Neuron (in vitro differentiated cells): ENCODE results near the gene IL1RL1.

Source experiments
- H2AFZ ChIP-seq: one replicate; pipeline ENCODE4 v1.6.1; 2013; ENCODE audit warnings: low read depth, mild to moderate bottlenecking, inconsistent platforms, low read length, moderate library complexity
- H3K27me3 ChIP-seq: one replicate; pipeline ENCODE4 v1.6.1; 2013; ENCODE audit warnings: low read length; ENCODE audit not compliant: insufficient read depth
- H3K36me3 ChIP-seq: one replicate; pipeline ENCODE4 v1.6.1; 2013; ENCODE audit warnings: low read length; ENCODE audit not compliant: insufficient read depth
- H3K4me1 ChIP-seq: one replicate; pipeline ENCODE4 v1.6.1; 2013; ENCODE audit warnings: low read length; ENCODE audit not compliant: insufficient read depth
- H3K4me3 ChIP-seq: 2 replicates; pipeline ENCODE4 v1.5.1; 2013; ENCODE audit warnings: mild to moderate bottlenecking, low read length, moderate library complexity
- H3K9me3 ChIP-seq: one replicate; pipeline ENCODE4 v1.6.1; 2013; ENCODE audit warnings: low read length

Gene IL1RL1

DNA sequence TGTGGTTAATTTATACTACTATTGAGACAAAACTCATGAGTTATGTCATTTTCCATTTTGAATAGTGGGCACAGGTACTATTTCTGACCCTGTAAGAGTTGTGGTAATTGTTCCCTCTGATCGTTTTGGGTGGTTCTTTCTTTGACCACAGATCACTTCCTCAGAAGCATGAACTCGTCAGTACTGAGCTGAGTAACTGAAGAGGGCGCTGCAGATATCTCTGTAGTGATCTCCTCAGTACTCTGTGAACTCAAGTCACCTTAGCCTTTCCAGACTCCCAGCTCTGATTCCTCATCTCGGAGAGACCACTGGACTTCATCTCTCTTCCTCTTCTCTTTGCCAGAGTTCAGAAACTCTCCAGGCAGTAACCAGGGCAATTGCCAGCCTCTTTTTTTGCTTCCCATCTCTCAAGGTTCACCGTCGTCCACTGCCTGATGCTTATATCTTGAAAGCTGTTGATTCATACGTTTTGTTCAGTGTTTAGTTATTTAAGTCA lies 9.4 kb upstream of the IL1RL1 start:
- Histone ChIP-seq H3K36me3 (no peaks in the 10 kb centered on the region), H3K4me3 (no peak overlapping the region), H3K4me1 (no peaks in the 10 kb centered on the region), H3K27me3 (no peaks in the 10 kb centered on the region), H2AFZ (no peak overlapping the region), H3K9me3 (no peaks in the 10 kb centered on the region)

GRCh38 chr2:102302458-102302857 lies 8.9 kb upstream of the IL1RL1 start:
- Histone ChIP-seq H3K27me3 (no peaks in the 10 kb centered on the region), H2AFZ (no peak overlapping the region), H3K36me3 (no peaks in the 10 kb centered on the region), H3K9me3 (no peaks in the 10 kb centered on the region), H3K4me3 (no peak overlapping the region), H3K4me1 (no peaks in the 10 kb centered on the region)

DNA sequence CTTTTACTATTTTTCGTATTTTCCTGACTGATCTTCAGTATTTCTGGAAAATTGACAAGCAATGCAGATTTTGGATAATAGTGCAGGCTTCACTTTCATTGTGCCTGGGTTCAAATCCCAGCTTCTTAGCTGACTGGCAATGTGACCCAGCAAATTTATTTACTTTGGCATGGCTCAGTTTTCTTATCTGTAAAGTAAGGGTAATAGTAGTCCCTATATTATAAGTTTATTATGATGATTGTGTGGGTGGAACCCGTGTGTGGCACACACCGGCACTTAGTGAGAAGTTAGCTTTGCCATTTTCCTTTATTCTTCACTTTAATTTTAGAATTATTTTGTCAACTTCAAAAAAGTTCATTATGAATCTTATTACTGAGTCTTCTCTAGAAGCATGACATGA lies 7.8 kb upstream of the IL1RL1 start:
- Histone ChIP-seq H3K36me3 (no peaks in the 10 kb centered on the region), H2AFZ (no peak overlapping the region), H3K4me3 (no peak overlapping the region), H3K27me3 (no peaks in the 10 kb centered on the region), H3K4me1 (no peaks in the 10 kb centered on the region), H3K9me3 (no peaks in the 10 kb centered on the region)

- no peak overlapping the region for H3K4me3 ChIP-seq
- no peaks in the 10 kb centered on the region for H3K36me3 ChIP-seq
- H2AFZ ChIP-seq = no peak overlapping the region
- H3K27me3 ChIP-seq = no peaks in the 10 kb centered on the region
- no peaks in the 10 kb centered on the region for H3K4me1 ChIP-seq
- H3K9me3 ChIP-seq = no peaks in the 10 kb centered on the region
Measured at GRCh38 chr2:102304268-102304667, 7.1 kb upstream of the IL1RL1 start.

DNA sequence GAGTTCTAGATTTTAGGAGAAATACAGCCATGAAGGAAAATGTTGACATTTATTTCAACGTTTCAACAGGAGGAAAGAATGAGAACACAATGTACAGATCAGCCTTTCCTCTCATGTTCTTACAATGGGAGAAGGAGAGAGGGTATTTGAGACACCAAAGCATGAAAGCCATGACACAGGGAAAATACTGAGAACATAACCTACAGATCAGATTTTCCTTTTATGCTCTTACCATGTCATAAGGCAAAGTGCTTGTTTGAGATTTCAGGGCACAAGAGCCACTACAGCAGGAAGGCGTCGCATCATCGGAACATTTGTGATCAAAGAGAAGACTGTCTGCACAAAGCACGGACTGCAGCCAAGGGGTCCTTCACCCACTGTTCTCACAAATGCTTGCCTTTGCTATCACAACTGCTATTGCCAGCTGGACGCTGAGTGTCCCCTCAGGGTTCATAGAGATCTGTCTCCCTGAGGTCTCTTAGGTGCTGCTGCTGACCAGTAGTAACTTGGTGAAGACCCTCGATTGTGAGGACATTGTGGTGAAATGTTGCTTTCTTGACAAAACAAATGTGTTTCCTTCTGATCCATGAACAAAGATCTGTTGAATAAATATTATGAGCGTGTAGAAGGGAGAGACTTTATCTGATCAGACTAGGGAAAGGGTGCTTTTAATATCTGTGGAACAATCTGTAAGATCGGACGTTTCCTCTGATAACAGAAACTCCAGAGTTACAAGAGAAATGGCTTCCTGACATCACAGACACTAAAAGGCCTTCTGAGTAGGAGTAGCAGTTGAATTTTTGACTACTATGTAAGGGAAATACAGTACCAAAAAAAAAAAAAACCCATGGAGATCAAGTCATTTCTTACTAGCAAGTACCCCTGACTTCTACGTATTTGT lies 6.4 kb upstream of the IL1RL1 start:
- Histone ChIP-seq H3K4me1 (no peaks in the 10 kb centered on the region), H3K36me3 (no peaks in the 10 kb centered on the region), H2AFZ (no peak overlapping the region), H3K27me3 (no peaks in the 10 kb centered on the region), H3K4me3 (no peak overlapping the region), H3K9me3 (no peaks in the 10 kb centered on the region)

GRCh38 chr2:102306125-102306524 lies 5.2 kb upstream of the IL1RL1 start:
- Histone ChIP-seq H3K4me3 (no peak overlapping the region), H3K27me3 (no peaks in the 10 kb centered on the region), H3K9me3 (no peaks in the 10 kb centered on the region), H2AFZ (no peak overlapping the region), H3K36me3 (no peaks in the 10 kb centered on the region), H3K4me1 (no peaks in the 10 kb centered on the region)

- Histone ChIP-seq H3K36me3 (no peaks in the 10 kb centered on the region), H3K27me3 (no peaks in the 10 kb centered on the region)
Measured at GRCh38 chr2:102313025-102313424, 1.7 kb downstream of the IL1RL1 start.

GRCh38 chr2:102313471-102313870 lies 2.1 kb downstream of the IL1RL1 start:
- Histone ChIP-seq H3K9me3 (no peaks in the 10 kb centered on the region), H3K4me3 (no peak overlapping the region), H2AFZ (no peak overlapping the region), H3K4me1 (no peaks in the 10 kb centered on the region), H3K27me3 (no peaks in the 10 kb centered on the region), H3K36me3 (no peaks in the 10 kb centered on the region)

More at GRCh38 chr2:102313025-102313424, 1.7 kb downstream of the IL1RL1 start:
- Histone ChIP-seq H3K4me3 (no peak overlapping the region), H3K4me1 (no peaks in the 10 kb centered on the region), H3K9me3 (no peaks in the 10 kb centered on the region), H2AFZ (no peak overlapping the region)

DNA sequence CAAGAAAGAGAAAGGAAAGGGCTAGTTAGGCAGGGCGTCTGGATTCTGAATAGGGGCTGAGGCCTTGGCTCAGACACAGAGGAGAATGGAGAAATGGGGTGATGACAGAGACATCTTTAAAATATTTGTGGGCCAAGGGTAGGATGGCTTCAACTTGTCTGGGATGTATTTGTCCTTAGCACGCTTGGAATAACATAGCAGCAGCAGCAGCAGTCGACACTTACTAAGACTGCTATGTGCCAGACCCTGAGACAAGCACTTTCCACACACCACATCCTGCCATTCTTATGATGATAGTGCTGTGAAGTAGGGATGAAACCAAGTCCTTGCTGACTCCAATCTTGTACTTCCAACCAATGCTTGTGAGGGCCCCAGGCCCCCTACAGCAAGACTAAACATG lies 2.6 kb downstream of the IL1RL1 start:
- Histone ChIP-seq H3K9me3 (no peaks in the 10 kb centered on the region), H3K4me3 (no peak overlapping the region), H3K27me3 (no peaks in the 10 kb centered on the region), H2AFZ (no peak overlapping the region), H3K36me3 (no peaks in the 10 kb centered on the region), H3K4me1 (no peaks in the 10 kb centered on the region)

GRCh38 chr2:102315921-102316320 lies 4.6 kb downstream of the IL1RL1 start:
- Histone ChIP-seq H3K36me3 (no peaks in the 10 kb centered on the region), H3K4me3 (no peak overlapping the region), H3K4me1 (no peaks in the 10 kb centered on the region), H3K9me3 (no peaks in the 10 kb centered on the region), H2AFZ (no peak overlapping the region), H3K27me3 (no peaks in the 10 kb centered on the region)

- H3K36me3 ChIP-seq = no peaks in the 10 kb centered on the region
- no peaks in the 10 kb centered on the region for H3K27me3 ChIP-seq
- no peak overlapping the region for H3K4me3 ChIP-seq
- H3K4me1 ChIP-seq = no peaks in the 10 kb centered on the region
- no peaks in the 10 kb centered on the region for H3K9me3 ChIP-seq
- no peak overlapping the region for H2AFZ ChIP-seq
Measured at GRCh38 chr2:102317715-102318114, 6.4 kb downstream of the IL1RL1 start.

- Histone ChIP-seq H3K4me3 (no peak overlapping the region), H3K36me3 (no peaks in the 10 kb centered on the region), H2AFZ (no peak overlapping the region), H3K4me1 (no peaks in the 10 kb centered on the region), H3K9me3 (no peaks in the 10 kb centered on the region), H3K27me3 (no peaks in the 10 kb centered on the region)
Measured at GRCh38 chr2:102318437-102318836, 7.1 kb downstream of the IL1RL1 start.

- Histone ChIP-seq H3K36me3 (no peaks in the 10 kb centered on the region), H3K27me3 (no peaks in the 10 kb centered on the region), H3K9me3 (no peaks in the 10 kb centered on the region), H3K4me1 (no peaks in the 10 kb centered on the region), H2AFZ (no peak overlapping the region), H3K4me3 (no peak overlapping the region)
Measured at GRCh38 chr2:102321941-102322719, 10.8 kb downstream of the IL1RL1 start.
